Right atrium auricular region (tissue), 2 donors: Measurements from ENCODE around the gene MLN. TPM values are rescaled to one million over a fixed set of nuclear protein-coding genes. Genes with fewer than 3 reads are reported as not detected.
"Not testable (repeated sequence)": the region's sequence is repeated elsewhere in the genome, so short reads cannot be mapped to it uniquely, and the experiment has no call there.

ENCODE experiments used
- DNase-seq: peaks from one replicate; pipeline ENCODE4 v3.0.0-alpha.2; 2019; ENCODE audit warnings: low spot score
- H3K27ac ChIP-seq, 2 donors: fragments of 200-600 bp; sonication (generic); 1 replicate in 1 of 2; 2 replicates in 1 of 2; pipeline ENCODE4 v1.5.1; 2016 to 2019
- H3K27me3 ChIP-seq, 2 donors: fragments of 200-600 bp; sonication (generic); one replicate each; pipeline versions ENCODE4 v1.5.1 to v1.6.0; 2017 to 2019
- H3K36me3 ChIP-seq: fragments of 200-600 bp; sonication (generic); one replicate; pipeline ENCODE4 v1.5.1; 2016
- H3K4me1 ChIP-seq, 2 donors: fragments of 200-600 bp; sonication (generic); one replicate each; pipeline versions ENCODE4 v1.5.1 to v1.6.0; 2017 to 2019
- H3K4me3 ChIP-seq, 2 donors: fragments of 200-600 bp; sonication (generic); 1 replicate in 1 of 2; 2 replicates in 1 of 2; pipeline ENCODE4 v1.5.1; 2017 to 2019; ENCODE audit warnings: mild to moderate bottlenecking in 1 of 2, moderate library complexity in 1 of 2
- H3K9me3 ChIP-seq, 2 donors: fragments of 200-600 bp; sonication (generic); one replicate each; pipeline ENCODE4 v1.5.1; 2019
- CTCF ChIP-seq, 2 donors: fragments of 200-600 bp; sonication (generic); IDR thresholded peaks; one replicate each; pipeline ENCODE4 v1.5.1; 2019; ENCODE audit warnings: antibody characterized with exemption in 2 of 2
- total RNA-seq, 2 donors: library from RNA; depleted of rRNA; stranded (reverse); fragments of >200 nt; gene quantifications; one replicate each; pipeline ENCODE4 v1.1.0, GENCODE V29; 2016

Gene MLN
- total RNA-seq, 2 donors from 2014 or later: not detected

- H3K4me3 ChIP-seq: no peak overlapping the region
- no peaks in the 10 kb centered on the region for H3K27me3 ChIP-seq
- peaks cover 0 to 6% of the 10 kb centered on the region in 2 donors for H3K4me1 ChIP-seq
- H3K36me3 ChIP-seq: no peaks in the 10 kb centered on the region
- H3K27ac ChIP-seq: no peak overlapping the region
- H3K9me3 ChIP-seq: peaks cover 0 to 7% of the 10 kb centered on the region in 2 donors
- no peak for DNase-seq
- TF ChIP-seq CTCF (IDR thresholded peaks at IDR 0.05): no peak
Measured at GRCh38 chr6:33833599-33833998, 29.8 kb upstream of the MLN start.

GRCh38 chr6:33832831-33833230, 29.0 kb upstream of the MLN start:
- DNase-seq, H3K4me1 ChIP-seq: not testable (repeated sequence)

GRCh38 chr6:33831725-33832124, 27.9 kb upstream of the MLN start:
- not testable (repeated sequence) for DNase-seq, H3K27ac ChIP-seq, H3K9me3 ChIP-seq, H3K36me3 ChIP-seq, H3K27me3 ChIP-seq, H3K4me3 ChIP-seq, H3K4me1 ChIP-seq

More at GRCh38 chr6:33832831-33833230, 29.0 kb upstream of the MLN start:
- not testable (repeated sequence) for H3K36me3 ChIP-seq, H3K4me3 ChIP-seq, H3K27me3 ChIP-seq, H3K9me3 ChIP-seq, H3K27ac ChIP-seq

- no peaks in the 10 kb centered on the region for H3K27me3 ChIP-seq
- no peaks in the 10 kb centered on the region for H3K9me3 ChIP-seq
- TF ChIP-seq CTCF (IDR thresholded peaks at IDR 0.05): no peak
- H3K27ac ChIP-seq: no peak overlapping the region
- no peaks in the 10 kb centered on the region for H3K36me3 ChIP-seq
- no peak overlapping the region for H3K4me3 ChIP-seq
- peaks cover 0 to 6% of the 10 kb centered on the region in 2 donors for H3K4me1 ChIP-seq
- no peak for DNase-seq
Measured at GRCh38 chr6:33830635-33831240, 26.9 kb upstream of the MLN start.

- no peak for TF ChIP-seq CTCF (IDR thresholded peaks at IDR 0.05)
- Histone ChIP-seq H3K27ac (no peak overlapping the region), H3K36me3 (no peaks in the 10 kb centered on the region), H3K27me3 (no peaks in the 10 kb centered on the region), H3K4me1 (peaks cover 0 to 6% of the 10 kb centered on the region in 2 donors), H3K9me3 (no peaks in the 10 kb centered on the region), H3K4me3 (no peak overlapping the region)
- no peak for DNase-seq
Measured at GRCh38 chr6:33828764-33829731, 25.2 kb upstream of the MLN start.

GRCh38 chr6:33828452-33828763, 24.6 kb upstream of the MLN start:
- H3K27ac ChIP-seq: no peak overlapping the region
- no peaks in the 10 kb centered on the region for H3K9me3 ChIP-seq
- no peak for DNase-seq
- no peaks in the 10 kb centered on the region for H3K27me3 ChIP-seq
- H3K4me1 ChIP-seq: peaks cover 0 to 6% of the 10 kb centered on the region in 2 donors
- H3K36me3 ChIP-seq: no peaks in the 10 kb centered on the region
- H3K4me3 ChIP-seq: no peak overlapping the region
- TF ChIP-seq CTCF (IDR thresholded peaks at IDR 0.05): no peak
